HepG2 (cell line): ENCODE measurements around the gene GRIK4. TPM values are rescaled to one million over a fixed set of nuclear protein-coding genes. Genes with fewer than 3 reads are reported as not detected.

Source experiments
- ATAC-seq: fragments of 200-7000 bp; cut with Tn5 transposase; 3 replicates; pipeline ENCODE4 v1.9.1; 2020; ENCODE audit warnings: mild to moderate bottlenecking, moderate library complexity
- BruUV-seq: library from RNA; stranded (reverse); fragments of 400-500 nt; replicated peaks from 2 replicates; lab custom pipeline; 2021; lab: Mats Ljungman, UMichigan
- CTCF ChIA-PET: fragments of 300-600 bp; formaldehyde crosslinking; extraction: SDS; loops from one replicate; lab custom pipeline; 2021; ENCODE audit warnings: low total read pairs, inconsistent platforms, low intra/inter-chr PET ratio; lab: Yijun Ruan, JAX
- POLR2A ChIA-PET: fragments of 350-600 bp; sonication (Branson Sonifier 250); formaldehyde crosslinking; loops from one replicate; lab custom pipeline; 2020; ENCODE audit warnings: antibody characterized with exemption, inconsistent platforms; lab: Yijun Ruan, JAX
- DNase-seq: peaks from one replicate; pipeline ENCODE4 v3.0.0-alpha.2; 2015; ENCODE audit warnings: low spot score
- FAIRE-seq: peaks from 3 replicates; lab custom pipeline; 2011; peaks lifted over from hg19 to GRCh38; lab: Jason Lieb, UNC
- H2AFZ ChIP-seq: one replicate; pipeline ENCODE4 v1.6.1; 2011; ENCODE audit warnings: low read length, inconsistent platforms
- H3K27ac ChIP-seq: fragments of 300-600 bp; 3 replicates; pipeline ENCODE4 v1.8.0; 2011; ENCODE audit warnings: mixed run types, mild to moderate bottlenecking, mixed read lengths, low read length, inconsistent platforms; ENCODE audit not compliant: insufficient read depth; ENCODE audit errors: extremely low read length
- H3K27me3 ChIP-seq, 2 experiments: fragments of 200-600 bp in 1 of 2; 2 replicates in 1 of 2; 3 replicates in 1 of 2; pipeline versions ENCODE4 v1.6.0 to v1.8.0; 2011; ENCODE audit warnings: low read length in 2 of 2, mild to moderate bottlenecking in 2 of 2, moderate library complexity in 2 of 2, inconsistent platforms in 1 of 2; ENCODE audit not compliant: insufficient read depth in 2 of 2, control insufficient read depth in 1 of 2
- H3K36me3 ChIP-seq, 2 experiments: fragments of 200-600 bp in 1 of 2; replicated peaks in 1 of 2; 2 replicates in 1 of 2; 3 replicates in 1 of 2; pipeline versions ENCODE4 v1.5.1 to v1.8.0; 2011; ENCODE audit warnings: low read length in 2 of 2, inconsistent platforms in 1 of 2; ENCODE audit not compliant: insufficient read depth in 2 of 2, control insufficient read depth in 1 of 2
- H3K4me1 ChIP-seq: 2 replicates; pipeline ENCODE4 v1.5.1; 2012; ENCODE audit warnings: low read length, inconsistent platforms; ENCODE audit not compliant: insufficient read depth
- H3K4me2 ChIP-seq: 2 replicates; pipeline ENCODE4 v1.6.0; 2011; ENCODE audit warnings: low read depth, low read length, inconsistent platforms
- H3K4me3 ChIP-seq, 3 experiments: fragments of 200-600 bp in 1 of 3; sonication (generic), shearing (Covaris generic) in 1 of 3; replicated peaks in 1 of 3; 2 replicates each; pipeline ENCODE4 v1.5.1; 2011 to 2016; ENCODE audit warnings: low read length in 3 of 3, inconsistent platforms in 2 of 3, low read depth in 2 of 3, mild to moderate bottlenecking in 2 of 3, control low read depth in 1 of 3, mixed read lengths in 1 of 3; ENCODE audit not compliant: insufficient read depth in 1 of 3
- H3K79me2 ChIP-seq: one replicate; pipeline ENCODE4 v1.6.1; 2011; ENCODE audit warnings: low read length, inconsistent platforms; ENCODE audit not compliant: insufficient read depth
- H3K9ac ChIP-seq: 2 replicates; pipeline ENCODE4 v1.6.0; 2011; ENCODE audit warnings: mild to moderate bottlenecking, low read depth, low read length, inconsistent platforms; ENCODE audit not compliant: insufficient read depth
- H3K9me3 ChIP-seq: 2 replicates; pipeline ENCODE4 v1.5.1; 2012; ENCODE audit warnings: mild to moderate bottlenecking, low read length
- H4K20me1 ChIP-seq: 2 replicates; pipeline ENCODE4 v1.6.0; 2011; ENCODE audit warnings: inconsistent platforms, mild to moderate bottlenecking, low read length, moderate library complexity; ENCODE audit not compliant: insufficient read depth
- GMEB1 ChIP-seq: sonication (generic); formaldehyde crosslinking; IDR thresholded peaks from 2 replicates; pipeline ENCODE4 v1.5.1; 2020; ENCODE audit warnings: missing genetic modification reagents, mild to moderate bottlenecking, borderline replicate concordance
- MATR3 ChIP-seq: sonication (generic); formaldehyde crosslinking; IDR thresholded peaks from 2 replicates; pipeline ENCODE4 v1.4.0; 2020; ENCODE audit warnings: missing genetic modification reagents
- MXD3 ChIP-seq: IDR thresholded peaks from 2 replicates; pipeline ENCODE4 v1.6.1; 2016; ENCODE audit warnings: mild to moderate bottlenecking, missing biosample characterization, missing genetic modification reagents
- PPARG ChIP-seq: conservative IDR thresholded peaks from 2 replicates; pipeline ENCODE4 v1.6.1; 2016; ENCODE audit warnings: missing biosample characterization, missing genetic modification reagents
- RBM22 ChIP-seq: fragments of 200-400 bp; formaldehyde crosslinking; optimal IDR thresholded peaks from 2 replicates; pipeline ENCODE3; 2017; ENCODE audit warnings: mild to moderate bottlenecking, low read length, moderate library complexity
- SNRNP70 ChIP-seq: fragments of 200-400 bp; formaldehyde crosslinking; IDR thresholded peaks from 2 replicates; pipeline ENCODE4 v1.6.1; 2017; ENCODE audit warnings: mild to moderate bottlenecking, low read depth, low read length, moderate library complexity
- TBL1XR1 ChIP-seq: fragments of 150-350 bp; IDR thresholded peaks from 2 replicates; pipeline ENCODE4 v1.6.1; 2014; ENCODE audit warnings: borderline replicate concordance, low read length; ENCODE audit not compliant: partially characterized antibody
- TMF1 ChIP-seq: sonication (generic); formaldehyde crosslinking; IDR thresholded peaks from 2 replicates; pipeline ENCODE4 v1.8.1; 2022; ENCODE audit warnings: low read depth, missing genetic modification reagents
- ZBTB33 ChIP-seq: sonication (generic); formaldehyde crosslinking; IDR thresholded peaks from 2 replicates; pipeline ENCODE4 v1.4.0; 2020; ENCODE audit warnings: missing genetic modification reagents
- ZBTB40 ChIP-seq, 2 experiments: fragments of 450-650 bp in 1 of 2; sonication (generic) in 1 of 2; formaldehyde crosslinking in 1 of 2; IDR thresholded peaks; 2 replicates each; pipeline versions ENCODE4 v1.6.1 to v1.8.0; 2016 to 2022; ENCODE audit warnings: antibody characterized with exemption in 1 of 2, mild to moderate bottlenecking in 1 of 2, missing genetic modification reagents in 1 of 2
- ZNF703 ChIP-seq: sonication (generic); formaldehyde crosslinking; IDR thresholded peaks from 2 replicates; pipeline ENCODE4 v1.5.1; 2020; ENCODE audit warnings: missing genetic modification reagents, mild to moderate bottlenecking, moderate library complexity, borderline replicate concordance
- WGBS: methylation state at CpG from one replicate; pipeline ENCODE4 v1.1.6; 2017; ENCODE audit warnings: low lambda C conversion rate; 5-methylcytosine and 5-hydroxymethylcytosine counted together
- in situ Hi-C: cut with HindIII; loops from 2 replicates; pipeline ENCODE4 v1.10.0; 2017; ENCODE audit warnings: low pct_unique_long_range_greater_than_20kb; ENCODE audit not compliant: extremely low pct_ligation_motif_present
- intact Hi-C: fragments of 100-400 bp; cut with micrococcal nuclease; formaldehyde crosslinking; loops from one replicate; pipeline ENCODE4 v1.10.0; 2022; ENCODE audit not compliant: unreplicated experiment
- polyA plus RNA-seq, 8 experiments: library from polyadenylated mRNA; depleted of rRNA in 3 of 8; stranded (reverse) in 7 of 8; unstranded in 1 of 8; fragments of >200 nt; fragmentation: Illumina TruSeq in 4 of 8; extraction: Trizol in 4 of 8; gene quantifications; 2 replicates each; pipeline versions ENCODE4 v1.2.1 to v1.2.3, GENCODE V29; 2011 to 2016; ENCODE audit warnings: low read depth in 4 of 8, missing spikeins in 1 of 8, mixed read lengths in 1 of 8; ENCODE audit not compliant: insufficient read depth in 1 of 8
- total RNA-seq, 5 experiments: library from RNA; depleted of rRNA; stranded (reverse); fragments of >200 nt; fragmentation: Illumina TruSeq; extraction: Trizol; gene quantifications; 2 replicates each; pipeline ENCODE4 v1.2.3, GENCODE V29; 2016; ENCODE audit warnings: low read depth in 1 of 5

Gene GRIK4
- total and polyA plus RNA-seq, 2 of the 13 experiments (the other 11 are each of a cell fraction or from before 2014, with no cell fraction given), result 0.04 to 0.07 TPM

GRCh38 chr11:120548682-120549209 is 37.2 kb downstream of the GRIK4 start:
- BruUV-seq, result no TSS peak
- intact Hi-C loops (no loop called here), in situ Hi-C loops (no loop called here)
- TF ChIP-seq ZNF703 (CRISPR knock-in tag) (no peak), MATR3 (CRISPR knock-in tag) (no peak), TBL1XR1 (no peak), RBM22 (no peak), TMF1 (CRISPR knock-in tag) (no peak), MXD3 (CRISPR knock-in tag) (no peak), SNRNP70 (no peak), ZBTB40 (IDR thresholded peaks at IDR 0.05) (no peak), ZBTB40 (CRISPR knock-in tag; IDR thresholded peaks at IDR 0.05) (no peak), PPARG (CRISPR knock-in tag) (no peak), ZBTB33 (CRISPR knock-in tag) (no peak), GMEB1 (no peak)
- H3K79me2 ChIP-seq, result no peaks in the 10 kb centered on the region
- H3K27me3 ChIP-seq, result peaks cover 2 to 21% of the 10 kb centered on the region in 2 experiments; a peak in 3 of 5 replicates
- H3K9me3 ChIP-seq, result no peaks in the 10 kb centered on the region
- no peak overlapping the region for H2AFZ ChIP-seq
- FAIRE-seq, result no peak
- ChIA-PET CTCF (no interaction called here), POLR2A (no interaction called here)
- no peak overlapping the region for H3K9ac ChIP-seq
- no peak overlapping the region for H3K4me3 ChIP-seq
- H3K4me1 ChIP-seq, result peaks cover 20% of the 10 kb centered on the region
- WGBS, result 9% methylated on average over 5 of the region's 6 CpGs
- H3K4me2 ChIP-seq, result no peak overlapping the region
- no peaks in the 10 kb centered on the region for H4K20me1 ChIP-seq
- no peak for DNase-seq
- H3K36me3 ChIP-seq, result no peaks in the 10 kb centered on the region
- no peak overlapping the region for H3K27ac ChIP-seq
- ATAC-seq, result no peak
